ENCODE data around the gene HIGD1C. TPM values are rescaled to one million over a fixed set of nuclear protein-coding genes. Genes with fewer than 3 reads are reported as not detected.
A peak's percentile ranks its signal among the peaks of the same experiment; 100 is the strongest.

Gene HIGD1C
- total and polyA plus RNA-seq, 2 of the 8 experiments (the other 6 are each of a cell fraction or from before 2014, with no cell fraction given) = not detected

DNA sequence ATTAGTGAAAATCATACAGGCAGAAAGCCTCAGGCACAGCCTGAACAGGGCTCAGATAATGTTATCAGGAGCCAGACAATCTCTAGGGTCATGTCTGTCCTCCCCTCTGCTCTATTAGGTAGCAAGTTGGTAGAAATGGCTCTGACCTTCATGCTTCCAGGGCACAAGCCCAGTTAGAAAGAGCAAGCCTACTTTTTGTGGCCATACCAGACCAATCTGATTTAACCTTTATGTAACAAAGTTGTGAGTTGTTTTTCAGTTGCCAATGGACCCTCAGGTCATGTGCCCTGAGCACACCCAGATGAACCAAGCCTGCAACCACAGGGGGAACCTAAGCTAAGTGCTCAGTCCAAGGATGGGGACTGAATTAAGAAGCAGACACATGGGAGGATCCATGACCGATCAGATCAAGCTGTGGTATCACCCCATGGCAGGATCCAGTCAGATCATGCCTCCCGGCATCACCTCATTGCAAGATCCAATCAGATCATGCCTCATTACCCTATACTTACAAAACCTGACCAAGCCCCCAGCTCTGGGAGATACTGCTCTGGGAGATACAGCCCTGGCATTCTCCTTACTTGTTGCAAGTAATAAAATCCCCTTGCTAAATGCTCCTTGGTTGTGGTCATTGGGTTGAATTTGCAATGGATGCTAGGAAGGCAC is 18.8 kb upstream of the HIGD1C start:
- Histone ChIP-seq H3K4me1 (replicated peaks in 1 of 4; ENCODE audit: control insufficient read depth in 3 of 4, insufficient read depth in 4 of 4, low read length in 3 of 4) (no peaks in the 10 kb centered on the region), H2BK20ac (ENCODE audit: low read length) (no peak overlapping the region), H3K27me3 (replicated peaks in 1 of 4; ENCODE audit: control insufficient read depth in 3 of 4, extremely low read depth in 1 of 4, insufficient read depth in 3 of 4, low read length in 3 of 4) (no peaks in the 10 kb centered on the region), H3K56ac (replicated peaks; ENCODE audit: insufficient read length, low read depth, low read length) (no peak overlapping the region), H3K4ac (replicated peaks; ENCODE audit: insufficient read length, low read depth, low read length) (no peak overlapping the region), H3K4me2 (ENCODE audit: insufficient read depth in 1 of 2, low read depth in 2 of 2, low read length in 2 of 2) (no peak overlapping the region), H2BK15ac (ENCODE audit: low read length) (no peak overlapping the region), H2AFZ (ENCODE audit: low read length) (no peak overlapping the region), H3K36me3 (ENCODE audit: control insufficient read depth in 2 of 4, insufficient read depth in 4 of 4, low read length in 3 of 4) (no peaks in the 10 kb centered on the region), H3K23me2 (ENCODE audit: low read depth, low read length) (no peaks in the 10 kb centered on the region), H3K27ac (ENCODE audit: low read depth, low read length) (no peak overlapping the region), H2BK12ac (ENCODE audit: low read depth, low read length) (no peak overlapping the region), H4K8ac (ENCODE audit: extremely low read depth, insufficient read depth, low read length) (no peak overlapping the region), H3K79me1 (ENCODE audit: low read depth, low read length) (no peaks in the 10 kb centered on the region), H4K5ac (ENCODE audit: insufficient read length, low read depth, low read length) (no peak overlapping the region), H3K18ac (ENCODE audit: extremely low read depth, low read length) (no peak overlapping the region), H3K79me2 (ENCODE audit: control insufficient read depth in 1 of 2, insufficient read depth in 2 of 2, low read length in 2 of 2) (no peaks in the 10 kb centered on the region), H2AK5ac (ENCODE audit: low read depth, low read length) (no peak overlapping the region), H3K14ac (ENCODE audit: insufficient read length) (no peak overlapping the region), H4K91ac (replicated peaks; ENCODE audit: insufficient read length, low read length) (no peak overlapping the region), H4K20me1 (replicated peaks in 1 of 2; ENCODE audit: control insufficient read depth in 1 of 2, insufficient read depth in 2 of 2, low read length in 2 of 2) (no peaks in the 10 kb centered on the region), H3K9ac (replicated peaks in 1 of 4; ENCODE audit: extremely low read depth in 1 of 4, low read depth in 3 of 4, low read length in 3 of 4) (no peak overlapping the region; a peak in 1 of 7 replicates), H3K9me3 (ENCODE audit: insufficient read depth in 2 of 2, low read depth in 1 of 2, low read length in 1 of 2) (no peaks in the 10 kb centered on the region), H2BK5ac (ENCODE audit: low read depth, low read length) (0 out of 2 replicates have a peak overlapping the region, but pooled peaks have one; percentile 5), H3K4me3 (ENCODE audit: extremely low read depth in 1 of 4, insufficient read depth in 2 of 4, low read depth in 3 of 4, low read length in 4 of 4) (no peak overlapping the region), H2BK120ac (replicated peaks; ENCODE audit: low read depth, low read length) (no peak overlapping the region), H3K23ac (ENCODE audit: insufficient read length) (no peak overlapping the region)
- FAIRE-seq = no peak
- CTCF ChIA-PET (ENCODE audit: partially characterized antibody) = no interaction called here
- no peak for TF ChIP-seq TAF7 (optimal IDR thresholded peaks at IDR 0.05; ENCODE audit: borderline replicate concordance, low read depth, low read length)
- TF ChIP-seq SP1 (IDR thresholded peaks at IDR 0.05; ENCODE audit: low read depth, low read length) = peak; percentile 54; the same call in 1 of the 2 replicates
- DNase-seq (ENCODE audit: low read depth in 1 of 2, low spot score in 2 of 2) = no peak
- 87% methylated on average over 2 of the region's 2 CpGs; no CpG with 5 or more reads in 1 of the 2 experiments for WGBS, 2 experiments (ENCODE audit: extremely low coverage in 1 of 2, insufficient coverage in 1 of 2, insufficient read length in 1 of 2, insufficient replicate concordance in 2 of 2, low coverage in 1 of 2, low lambda C conversion rate in 2 of 2, missing lambda C conversion rate in 1 of 2)
- POLR2A ChIA-PET (ENCODE audit: partially characterized antibody) = no interaction called here

All from H1 (cell line).